Natural killer cell (primary cell): Measurements from ENCODE around the gene QDPR. TPM values are rescaled to one million over a fixed set of nuclear protein-coding genes. Genes with fewer than 3 reads are reported as not detected.

Source experiments
- ATAC-seq, 3 donors: fragments of 150-1000 bp in 2 of 3; fragments of 200-7000 bp in 1 of 3; cut with Tn5 transposase; 1 replicate in 1 of 3; 2 replicates in 2 of 3; pipeline ENCODE4 v1.10.0; 2021; ENCODE audit warnings: mild to moderate bottlenecking in 2 of 3, moderate library complexity in 2 of 3
- DNase-seq, 2 donors: peaks; one replicate each; pipeline versions ENCODE4 v3.0.0 to v3.0.0-alpha.2; 2013 to 2021; ENCODE audit warnings: mixed read lengths in 1 of 2
- H3K27ac ChIP-seq: one replicate; pipeline ENCODE4 v1.5.1; 2013; ENCODE audit warnings: mild to moderate bottlenecking, low read length
- H3K27me3 ChIP-seq: one replicate; pipeline ENCODE4 v1.6.1; 2013; ENCODE audit warnings: low read length; ENCODE audit not compliant: control insufficient read depth, insufficient read depth
- H3K36me3 ChIP-seq: one replicate; pipeline ENCODE4 v1.6.1; 2013; ENCODE audit warnings: low read length; ENCODE audit not compliant: control insufficient read depth, insufficient read depth
- H3K4me1 ChIP-seq: one replicate; pipeline ENCODE4 v1.6.1; 2013; ENCODE audit warnings: low read length; ENCODE audit not compliant: control insufficient read depth, insufficient read depth
- H3K4me3 ChIP-seq: one replicate; pipeline ENCODE4 v1.5.1; 2013; ENCODE audit warnings: low read length
- H3K9me3 ChIP-seq: one replicate; pipeline ENCODE4 v1.6.1; 2013; ENCODE audit warnings: low read length; ENCODE audit not compliant: control insufficient read depth, insufficient read depth
- H3K27ac Mint-ChIP-seq, 2 donors: one replicate each; pipeline ENCODE4 v1.8.0; 2022; ENCODE audit warnings: mild to moderate bottlenecking in 2 of 2, mixed read lengths in 2 of 2, moderate library complexity in 1 of 2
- H3K27me3 Mint-ChIP-seq, 2 donors: one replicate each; pipeline ENCODE4 v1.8.0; 2022; ENCODE audit warnings: low read depth in 2 of 2, mixed read lengths in 2 of 2
- H3K36me3 Mint-ChIP-seq: one replicate; pipeline ENCODE4 v1.8.0; 2022; ENCODE audit warnings: mixed read lengths
- H3K4me1 Mint-ChIP-seq, 2 donors: one replicate each; pipeline ENCODE4 v1.8.0; 2022; ENCODE audit warnings: mixed read lengths in 2 of 2
- H3K4me3 Mint-ChIP-seq: one replicate; pipeline ENCODE4 v1.8.0; 2022; ENCODE audit warnings: mild to moderate bottlenecking, moderate library complexity, mixed read lengths
- H3K9me3 Mint-ChIP-seq, 2 donors: one replicate each; pipeline ENCODE4 v1.8.0; 2022; ENCODE audit warnings: mixed read lengths in 2 of 2
- CTCF ChIP-seq: fragments of 200-600 bp; IDR thresholded peaks from one replicate; pipeline ENCODE4 v1.8.0; 2022; ENCODE audit warnings: antibody characterized with exemption
- WGBS: methylation state at CpG from one replicate; pipeline ENCODE4 v1.1.7; 2013; ENCODE audit warnings: missing lambda C conversion rate; ENCODE audit not compliant: insufficient coverage; 5-methylcytosine and 5-hydroxymethylcytosine counted together
- intact Hi-C: fragments of 100-400 bp; cut with micrococcal nuclease; formaldehyde crosslinking; loops from one replicate; pipeline ENCODE4 v1.14.2; 2022
- total RNA-seq, 4 donors: library from RNA; stranded (reverse); fragments of 120-200 nt in 1 of 4; gene quantifications; one replicate each; pipeline versions ENCODE4 v1.2.3 to v1.2.4, GENCODE V29; 2013 to 2022

QDPR gene
- total RNA-seq, 3 donors from 2014 or later (not counting 1 experiment from before 2014, with no cell fraction given), result 8.8 to 13.2 (median 12.4) TPM

DNA sequence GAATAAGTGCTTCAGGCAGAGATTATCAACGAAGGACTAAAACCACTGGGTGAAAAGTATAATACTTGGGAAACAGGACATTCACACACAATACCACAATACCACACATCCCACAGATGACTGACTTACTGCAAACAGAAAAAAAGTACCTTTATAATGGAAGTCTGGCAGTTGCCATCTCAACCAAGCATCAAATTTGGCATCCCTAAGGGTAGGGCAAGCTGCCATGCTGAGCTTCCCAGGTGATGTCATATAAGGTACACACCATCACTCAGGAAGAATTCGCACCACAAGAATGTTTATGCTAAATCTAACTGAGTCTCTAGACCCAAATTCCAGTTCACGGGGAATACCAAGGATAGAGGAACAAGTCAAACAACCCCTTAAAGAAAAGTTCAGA, 9.1 kb downstream of the QDPR start:
- no peak overlapping the region for H3K27ac ChIP-seq
- TF ChIP-seq CTCF, result no peak
- H3K4me3 ChIP-seq, result no peak overlapping the region
- peaks cover 34% of the 10 kb centered on the region for H3K36me3 Mint-ChIP-seq
- H3K4me1 ChIP-seq, result no peaks in the 10 kb centered on the region
- H3K9me3 Mint-ChIP-seq, result no peaks in the 10 kb centered on the region
- no peaks in the 10 kb centered on the region for H3K27me3 ChIP-seq
- H3K27me3 Mint-ChIP-seq, result no peaks in the 10 kb centered on the region
- no peak overlapping the region for H3K4me3 Mint-ChIP-seq
- DNase-seq (no peak), ATAC-seq (no peak)
- intact Hi-C loops, result no loop called here
- 100% methylated on average over 2 of the region's 3 CpGs for WGBS
- no peak overlapping the region for H3K27ac Mint-ChIP-seq
- H3K36me3 ChIP-seq, result peaks cover 28% of the 10 kb centered on the region
- no peaks in the 10 kb centered on the region for H3K9me3 ChIP-seq
- peaks cover 4 to 12% of the 10 kb centered on the region in 2 donors for H3K4me1 Mint-ChIP-seq

GRCh38 chr4:17500574-17500973, 11.3 kb downstream of the QDPR start:
- Mint-ChIP-seq H3K9me3 (no peaks in the 10 kb centered on the region), H3K4me3 (no peak overlapping the region), H3K27ac (no peak overlapping the region), H3K36me3 (peaks cover 34% of the 10 kb centered on the region), H3K4me1 (peaks cover 4 to 12% of the 10 kb centered on the region in 2 donors), H3K27me3 (no peaks in the 10 kb centered on the region)
- DNase-seq (no peak), ATAC-seq (no peak)
- no peak for TF ChIP-seq CTCF
- no peaks in the 10 kb centered on the region for H3K27me3 ChIP-seq
- no peak overlapping the region for H3K4me3 ChIP-seq
- H3K36me3 ChIP-seq, result peaks cover 29% of the 10 kb centered on the region
- no peaks in the 10 kb centered on the region for H3K9me3 ChIP-seq
- H3K27ac ChIP-seq, result no peak overlapping the region
- H3K4me1 ChIP-seq, result no peaks in the 10 kb centered on the region
- intact Hi-C loops, result no loop called here

DNA sequence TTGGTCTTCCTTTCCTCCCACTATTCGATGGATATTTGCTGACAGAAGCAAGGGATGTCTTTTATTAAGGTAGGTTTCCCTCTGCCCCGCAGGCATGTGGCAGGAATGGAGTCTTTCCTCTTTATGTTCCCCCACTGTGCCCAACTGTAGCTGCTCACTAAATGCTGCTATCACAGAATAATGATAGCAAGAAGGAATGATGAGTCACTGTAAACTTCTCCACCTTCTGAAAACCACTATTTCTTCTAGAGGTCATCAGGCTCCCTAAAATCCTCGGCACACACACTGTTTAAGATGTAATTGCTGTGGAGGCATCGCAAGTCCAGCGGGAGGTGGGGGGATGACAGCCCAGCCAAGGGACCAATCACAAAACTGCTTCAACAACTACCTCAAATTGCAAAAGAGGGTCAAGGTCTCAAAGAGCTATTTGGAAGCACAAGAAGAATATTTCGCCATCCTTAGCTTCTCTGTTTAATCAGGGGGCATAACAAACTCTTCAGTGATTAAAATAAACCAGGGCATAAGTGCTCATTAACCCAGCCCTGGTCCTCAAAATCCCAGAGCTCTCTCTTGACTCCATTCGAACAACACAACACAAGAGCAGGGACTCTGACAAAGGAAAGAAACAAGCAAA, 13.9 kb downstream of the QDPR start:
- H3K4me3 ChIP-seq, result no peak overlapping the region
- Mint-ChIP-seq H3K9me3 (no peaks in the 10 kb centered on the region), H3K4me1 (peaks cover 8 to 12% of the 10 kb centered on the region in 2 donors), H3K27ac (no peak overlapping the region), H3K27me3 (no peaks in the 10 kb centered on the region), H3K36me3 (peaks cover 34% of the 10 kb centered on the region), H3K4me3 (no peak overlapping the region)
- ATAC-seq (no peak), DNase-seq (no peak)
- TF ChIP-seq CTCF, result no peak
- H3K9me3 ChIP-seq, result no peaks in the 10 kb centered on the region
- WGBS, result 90% methylated on average over 6 of the region's 7 CpGs
- H3K36me3 ChIP-seq, result peaks cover 30% of the 10 kb centered on the region
- no peaks in the 10 kb centered on the region for H3K27me3 ChIP-seq
- H3K4me1 ChIP-seq, result no peaks in the 10 kb centered on the region
- H3K27ac ChIP-seq, result no peak overlapping the region
- intact Hi-C loops, result no loop called here
